Measurements from ENCODE around the gene NUDT17.

NUDT17 gene

GRCh38 chr1:145897969-145898368 lies 52.5 kb downstream of the NUDT17 start:
- no peaks in the 10 kb centered on the region for H3K9me2 ChIP-seq (replicated peaks; ENCODE audit: insufficient read depth, low read length)
- no peaks in the 10 kb centered on the region for H4K20me1 ChIP-seq (ENCODE audit: low read depth, low read length)
- no peak overlapping the region for H3K27ac ChIP-seq (ENCODE audit: low read depth, low read length)
- H3K9ac ChIP-seq (ENCODE audit: low read length): no peak overlapping the region
- no peaks in the 10 kb centered on the region for H3K27me3 ChIP-seq (ENCODE audit: low read length)
- H3K9me3 ChIP-seq (ENCODE audit: insufficient read depth, low read length): no peaks in the 10 kb centered on the region
- no peaks in the 10 kb centered on the region for H3K36me3 ChIP-seq (ENCODE audit: low read length)
- no peaks in the 10 kb centered on the region for H3F3A ChIP-seq (ENCODE audit: insufficient read depth)
- no peak overlapping the region for H2AFZ ChIP-seq (ENCODE audit: low read depth, low read length, severe bottlenecking)
- H3K4me2 ChIP-seq (ENCODE audit: low read depth, low read length, poor library complexity, severe bottlenecking): no peak overlapping the region
- no peak overlapping the region for H3K4me3 ChIP-seq (ENCODE audit: insufficient read depth, low read length, poor library complexity, severe bottlenecking)
- H3K79me2 ChIP-seq (ENCODE audit: insufficient read depth, low read length): no peaks in the 10 kb centered on the region
- TF ChIP-seq, protein P1, sequence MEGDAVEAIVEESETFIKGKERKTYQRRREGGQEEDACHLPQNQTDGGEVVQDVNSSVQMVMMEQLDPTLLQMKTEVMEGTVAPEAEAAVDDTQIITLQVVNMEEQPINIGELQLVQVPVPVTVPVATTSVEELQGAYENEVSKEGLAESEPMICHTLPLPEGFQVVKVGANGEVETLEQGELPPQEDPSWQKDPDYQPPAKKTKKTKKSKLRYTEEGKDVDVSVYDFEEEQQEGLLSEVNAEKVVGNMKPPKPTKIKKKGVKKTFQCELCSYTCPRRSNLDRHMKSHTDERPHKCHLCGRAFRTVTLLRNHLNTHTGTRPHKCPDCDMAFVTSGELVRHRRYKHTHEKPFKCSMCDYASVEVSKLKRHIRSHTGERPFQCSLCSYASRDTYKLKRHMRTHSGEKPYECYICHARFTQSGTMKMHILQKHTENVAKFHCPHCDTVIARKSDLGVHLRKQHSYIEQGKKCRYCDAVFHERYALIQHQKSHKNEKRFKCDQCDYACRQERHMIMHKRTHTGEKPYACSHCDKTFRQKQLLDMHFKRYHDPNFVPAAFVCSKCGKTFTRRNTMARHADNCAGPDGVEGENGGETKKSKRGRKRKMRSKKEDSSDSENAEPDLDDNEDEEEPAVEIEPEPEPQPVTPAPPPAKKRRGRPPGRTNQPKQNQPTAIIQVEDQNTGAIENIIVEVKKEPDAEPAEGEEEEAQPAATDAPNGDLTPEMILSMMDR (IDR thresholded peaks at IDR 0.05; ENCODE audit: insufficient read depth, low read length, poor library complexity, severe bottlenecking): no peak
- TF ChIP-seq EZH2phosphoT487 (conservative IDR thresholded peaks at IDR 0.05; ENCODE audit: low read length): no peak
